ENCODE data around the gene ADGRG3.

GRCh38 chr16:57630407-57630797, 37.7 kb upstream of the ADGRG3 start:
- TF ChIP-seq POLR2A (IDR thresholded peaks at IDR 0.05) (no peak), POLR2AphosphoS5 (IDR thresholded peaks at IDR 0.05) (no peak)

All from stomach (tissue), 4 donors.